ENCODE measurements around the gene TP53. TPM values are rescaled to one million over a fixed set of nuclear protein-coding genes. Genes with fewer than 3 reads are reported as not detected.

TP53 gene
- total and polyA plus RNA-seq, 9 of the 15 experiments (the other 6 are each of a cell fraction or from before 2014, with no cell fraction given) = 2.8 to 14.0 (median 7.1) TPM

GRCh38 chr17:7687908-7688807 is 868 bp upstream of the TP53 start, which contains the start of gene WRAP53 (continued):
- TF ChIP-seq ZNF592 (IDR thresholded peaks at IDR 0.05) (peak; percentile 58), ZBTB9 (CRISPR knock-in tag; IDR thresholded peaks at IDR 0.05) (no peak), UBTF (IDR thresholded peaks at IDR 0.05; ENCODE audit: borderline replicate concordance in 1 of 2, low read depth in 2 of 2, low read length in 2 of 2) (no peak)
